GM12892 (cell line): ENCODE data around the gene STK35.

Source experiments
- POLR2A ChIP-seq: IDR thresholded peaks from 2 replicates; pipeline ENCODE4 v1.6.1; 2011; ENCODE audit warnings: low read depth, low read length, control low read depth
- POLR2AphosphoS5 ChIP-seq: IDR thresholded peaks from 2 replicates; pipeline ENCODE4 v1.6.1; 2011; ENCODE audit warnings: low read depth, low read length, control low read depth
- TAF1 ChIP-seq: IDR thresholded peaks from 2 replicates; pipeline ENCODE4 v1.6.1; 2011; ENCODE audit warnings: low read depth, mild to moderate bottlenecking, control low read depth, low read length, borderline replicate concordance

DNA sequence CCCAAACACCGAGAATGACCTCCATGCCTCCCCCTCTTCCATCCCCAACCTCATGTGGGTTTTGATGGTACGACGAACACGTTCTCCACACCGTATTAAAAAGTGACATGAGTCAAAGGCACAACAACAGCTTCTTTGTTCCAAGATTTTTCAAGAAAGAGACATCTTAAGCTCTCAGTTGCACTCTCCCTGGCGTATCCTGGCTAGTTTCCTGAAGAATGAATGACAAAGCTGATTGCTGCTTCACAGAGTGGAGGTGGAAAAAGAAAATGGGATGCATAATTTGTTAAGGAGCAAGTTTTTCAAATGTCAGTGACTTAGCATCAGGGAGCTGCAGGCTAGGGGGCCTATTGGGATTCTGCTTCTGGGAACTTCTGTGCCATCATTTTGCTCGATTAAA, 95.5 kb downstream of the STK35 start:
- TF ChIP-seq POLR2AphosphoS5 (no peak), POLR2A (no peak), TAF1 (no peak)
